Neural progenitor cell (in vitro differentiated cells): ENCODE results near the gene GPRC5A.

Experiments
- CTCF ChIP-seq: fragments of 200-600 bp; sonication (generic); IDR thresholded peaks from 2 replicates; pipeline ENCODE4 v1.5.1; 2017; ENCODE audit warnings: antibody characterized with exemption, mild to moderate bottlenecking
- EZH2 ChIP-seq: fragments of 200-600 bp; sonication (generic); IDR thresholded peaks from 2 replicates; pipeline ENCODE4 v1.6.1; 2017; ENCODE audit warnings: antibody characterized with exemption, mild to moderate bottlenecking, moderate library complexity
- EZH2phosphoT487 ChIP-seq: fragments of 200-600 bp; sonication (generic); IDR thresholded peaks from 2 replicates; pipeline ENCODE4 v1.6.1; 2017; ENCODE audit warnings: antibody characterized with exemption

- TF ChIP-seq CTCF (no peak), EZH2 (no peak), EZH2phosphoT487 (no peak)
These were observed 60.1 kb downstream of the GPRC5A start for GRCh38 chr12:12951504-12951903.
